Left renal pelvis (tissue), 4 donors: ENCODE measurements around the gene PLIN4. TPM values are rescaled to one million over a fixed set of nuclear protein-coding genes. Genes with fewer than 3 reads are reported as not detected.
"Not testable (repeated sequence)": the region's sequence is repeated elsewhere in the genome, so short reads cannot be mapped to it uniquely, and the experiment has no call there.

Experiments used
- DNase-seq, 4 donors: peaks; one replicate each; pipeline ENCODE4 v3.0.0-alpha.2; 2013; ENCODE audit warnings: low read depth in 4 of 4, low spot score in 3 of 4
- polyA plus RNA-seq, 4 donors: library from polyadenylated mRNA; unstranded; fragments of 120-200 nt; gene quantifications; one replicate each; pipeline ENCODE4 v1.2.1, GENCODE V29; 2013; ENCODE audit not compliant: insufficient read length in 4 of 4

The PLIN4 gene
- polyA plus RNA-seq, 4 donors = 0.43 to 2.1 (median 0.86) TPM

- no peak for DNase-seq
Observed at GRCh38 chr19:4529924-4530522, 11.7 kb upstream of the PLIN4 start.

GRCh38 chr19:4528843-4529242 lies 10.6 kb upstream of the PLIN4 start:
- DNase-seq = no peak

GRCh38 chr19:4527377-4527776 lies 9.1 kb upstream of the PLIN4 start:
- DNase-seq = not testable (repeated sequence)

DNA sequence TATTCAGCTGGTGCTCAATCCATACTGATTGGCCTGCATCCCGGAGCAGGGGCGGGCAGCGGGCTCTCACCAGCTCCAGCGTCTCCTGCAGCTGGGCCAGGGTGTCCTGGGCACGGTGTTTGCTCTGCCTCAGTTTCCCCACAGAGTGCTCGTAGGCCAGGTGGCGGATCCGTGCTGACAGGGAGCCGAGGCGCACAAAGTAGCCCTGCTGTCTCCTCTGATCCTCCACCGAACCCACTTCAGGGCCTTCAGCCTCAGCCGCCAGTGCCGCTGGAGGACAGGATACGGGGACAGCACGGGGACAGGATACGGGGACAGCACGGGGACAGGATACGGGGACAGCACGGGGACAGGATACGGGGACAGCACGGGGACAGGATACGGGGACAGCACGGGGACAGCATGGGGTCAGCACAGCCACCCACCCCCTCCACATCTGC lies 7.3 kb upstream of the PLIN4 start:
- no peak for DNase-seq

GRCh38 chr19:4524808-4525562 lies 6.7 kb upstream of the PLIN4 start:
- DNase-seq = no peak

- no peak for DNase-seq
Observed at GRCh38 chr19:4523306-4524110, 5.2 kb upstream of the PLIN4 start.

DNA sequence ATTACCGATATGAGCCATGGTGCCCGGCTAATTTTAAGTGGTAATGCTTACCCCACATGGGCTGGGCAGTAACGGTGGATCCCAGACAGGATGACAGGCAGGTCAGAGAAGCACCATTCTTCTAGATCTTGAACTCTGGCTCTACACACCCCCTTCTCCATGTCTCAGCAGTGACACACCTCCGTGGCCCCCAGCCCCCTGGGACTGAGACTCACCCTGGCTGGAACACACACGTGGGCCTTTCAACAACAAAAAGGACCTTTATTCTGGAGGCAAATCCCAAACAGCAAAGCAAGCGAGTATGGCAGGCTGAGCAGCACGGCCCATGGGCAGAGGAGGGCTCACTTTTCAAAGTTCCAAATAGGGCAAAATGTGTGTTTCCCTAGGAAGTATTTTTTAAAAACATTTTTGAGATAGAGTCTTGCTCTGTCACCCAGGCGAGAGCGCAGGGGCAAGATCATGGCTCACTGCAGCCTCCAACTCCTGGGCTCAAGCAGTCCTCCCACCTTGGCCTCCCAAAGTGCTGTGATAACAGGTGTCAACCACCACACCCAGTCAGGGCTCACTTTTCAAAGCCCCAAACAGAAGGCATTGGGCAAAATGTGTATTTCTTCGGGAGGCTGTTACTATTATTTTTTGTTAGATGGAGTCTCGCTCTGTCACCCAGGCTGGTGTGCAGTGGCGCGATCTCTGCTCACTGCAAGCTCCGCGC lies 4.2 kb upstream of the PLIN4 start:
- no peak for DNase-seq

DNA sequence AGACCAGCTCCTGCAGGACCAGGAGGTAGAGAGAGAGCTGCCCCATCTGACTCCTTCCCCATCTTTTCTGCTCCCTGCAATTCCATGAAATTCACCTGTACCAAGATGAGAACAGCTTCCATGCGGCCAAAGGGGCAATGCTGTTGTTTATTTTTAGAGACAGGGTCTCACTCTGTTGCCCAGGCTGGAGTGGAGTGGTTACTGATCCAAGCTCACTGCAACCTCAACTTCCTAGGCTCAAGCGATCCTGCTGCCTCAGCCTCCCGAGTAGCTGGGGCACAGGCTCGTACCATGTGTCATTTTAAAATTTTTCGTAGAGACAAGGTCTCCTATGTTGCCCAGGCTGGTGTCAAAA lies 3.6 kb upstream of the PLIN4 start:
- DNase-seq = no peak

DNA sequence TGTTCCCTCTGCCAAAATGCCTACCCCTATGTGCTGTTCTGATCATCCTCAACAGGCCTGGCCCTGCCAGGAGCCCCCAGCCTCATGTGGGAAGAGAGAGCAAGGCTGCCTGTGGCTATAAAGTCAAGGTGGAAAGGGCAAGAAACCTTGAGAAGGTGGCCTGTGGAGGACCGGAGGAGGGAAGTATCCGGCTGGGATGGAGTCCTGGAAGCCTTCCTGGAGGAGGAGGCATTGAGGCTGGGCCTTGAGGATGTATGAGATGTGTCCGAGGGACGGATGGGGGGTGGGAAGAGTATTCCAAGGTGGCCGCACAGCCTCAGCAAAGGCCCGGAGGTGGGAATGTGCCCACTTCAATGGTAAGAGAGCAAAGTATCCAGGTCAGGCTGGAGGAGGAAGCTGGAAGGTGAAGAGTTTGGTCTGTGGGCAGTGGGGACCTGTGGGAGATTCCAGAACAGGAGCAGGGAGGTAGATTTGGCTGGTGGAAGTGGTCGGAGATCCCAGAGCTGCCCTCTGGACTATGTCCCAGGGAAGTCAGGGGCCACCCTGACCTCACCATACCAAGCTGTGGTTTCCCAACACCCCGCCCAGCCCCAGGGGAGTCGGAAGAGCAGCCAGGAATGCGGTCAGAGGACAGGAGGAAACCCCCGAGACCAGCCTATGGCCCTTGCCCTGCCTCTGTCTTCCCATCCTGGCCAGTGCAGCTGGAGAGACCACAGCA lies 3.0 kb upstream of the PLIN4 start:
- DNase-seq = no peak

DNA sequence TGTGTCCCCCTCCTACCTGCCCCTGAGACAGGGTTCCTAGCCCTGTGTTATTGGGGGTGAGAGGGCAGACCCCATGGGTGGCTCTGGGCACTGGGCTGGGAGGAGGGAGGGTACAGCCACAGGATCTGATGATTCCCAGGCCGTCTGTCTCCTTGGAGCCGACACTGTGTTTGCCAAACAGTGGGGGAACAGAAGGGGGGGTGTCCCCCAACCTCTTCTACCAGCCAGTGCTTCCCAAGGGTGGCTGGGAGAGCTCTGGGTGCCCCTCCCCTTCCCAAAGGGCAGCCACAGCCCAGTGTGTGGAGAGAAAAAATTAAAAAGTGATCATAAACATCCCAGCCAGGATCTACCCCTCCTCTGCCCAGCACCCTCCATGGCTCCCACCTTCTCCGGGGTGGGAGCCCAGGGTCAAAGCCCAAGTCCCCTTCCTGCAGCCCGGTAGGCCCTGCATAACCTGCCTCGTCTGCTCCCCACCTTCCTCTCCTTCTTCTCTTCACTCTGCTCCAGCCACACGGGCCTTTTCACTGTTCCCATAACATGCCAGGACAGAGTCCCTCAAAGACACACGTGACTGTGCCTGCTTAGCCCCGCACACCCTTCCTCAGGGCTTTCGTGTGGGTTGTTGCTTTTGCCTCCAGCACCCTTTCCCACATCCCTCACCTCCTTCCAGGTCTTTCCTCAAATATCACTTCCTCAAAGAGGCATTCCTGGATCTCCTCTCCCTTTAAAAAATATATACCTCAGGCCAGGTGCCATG lies 1.4 kb upstream of the PLIN4 start:
- no peak for DNase-seq

DNA sequence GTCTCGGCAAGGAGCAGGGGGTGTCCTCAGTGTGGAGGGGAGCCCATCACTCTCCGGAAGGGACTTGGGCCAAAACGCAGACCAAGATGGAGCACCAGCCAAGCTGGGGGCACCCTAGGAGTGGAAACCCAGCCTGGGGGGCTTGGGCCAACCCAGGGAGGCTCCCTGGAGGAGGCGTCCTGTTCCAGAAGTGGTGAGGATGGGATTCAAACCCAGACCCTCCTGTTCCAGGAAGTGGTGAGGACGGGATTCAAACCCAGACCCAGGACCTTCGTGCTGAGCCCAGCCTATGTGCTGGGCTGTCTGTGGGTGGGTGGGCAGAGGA lies 848 bp upstream of the PLIN4 start:
- no peak for DNase-seq

DNA sequence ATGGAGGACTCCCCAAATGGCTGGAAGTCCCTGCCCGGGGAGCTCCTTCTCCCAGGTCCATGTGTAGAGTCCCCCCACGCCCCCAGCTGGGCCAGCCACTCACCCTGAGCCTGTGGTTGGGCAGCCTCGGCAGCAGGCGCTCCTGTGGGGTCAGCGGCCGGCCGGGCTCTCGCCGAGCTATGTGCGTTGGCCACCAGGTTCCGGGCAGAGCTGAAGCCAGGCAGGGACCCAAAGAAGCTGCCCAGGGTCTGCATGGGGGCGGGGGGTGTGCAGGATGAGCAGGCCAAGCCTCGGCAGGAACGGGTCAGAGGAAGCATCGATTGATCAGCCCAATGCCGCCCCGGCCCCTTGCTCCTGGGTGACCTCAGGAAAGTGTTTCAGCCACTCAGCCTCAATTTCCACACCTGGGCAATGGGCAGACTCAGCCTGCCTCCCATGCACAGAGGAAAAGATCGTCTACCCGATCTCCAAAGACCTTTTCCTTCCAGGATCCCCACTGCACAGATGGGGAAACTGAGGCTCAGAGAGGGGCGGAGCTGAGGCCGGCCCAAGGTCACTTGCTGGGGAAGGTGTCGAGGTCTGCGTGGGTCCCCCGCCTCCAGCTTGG lies 732 bp downstream of the PLIN4 start:
- DNase-seq = no peak

- DNase-seq = no peak
Observed at GRCh38 chr19:4516939-4517300, 1.4 kb downstream of the PLIN4 start.

DNA sequence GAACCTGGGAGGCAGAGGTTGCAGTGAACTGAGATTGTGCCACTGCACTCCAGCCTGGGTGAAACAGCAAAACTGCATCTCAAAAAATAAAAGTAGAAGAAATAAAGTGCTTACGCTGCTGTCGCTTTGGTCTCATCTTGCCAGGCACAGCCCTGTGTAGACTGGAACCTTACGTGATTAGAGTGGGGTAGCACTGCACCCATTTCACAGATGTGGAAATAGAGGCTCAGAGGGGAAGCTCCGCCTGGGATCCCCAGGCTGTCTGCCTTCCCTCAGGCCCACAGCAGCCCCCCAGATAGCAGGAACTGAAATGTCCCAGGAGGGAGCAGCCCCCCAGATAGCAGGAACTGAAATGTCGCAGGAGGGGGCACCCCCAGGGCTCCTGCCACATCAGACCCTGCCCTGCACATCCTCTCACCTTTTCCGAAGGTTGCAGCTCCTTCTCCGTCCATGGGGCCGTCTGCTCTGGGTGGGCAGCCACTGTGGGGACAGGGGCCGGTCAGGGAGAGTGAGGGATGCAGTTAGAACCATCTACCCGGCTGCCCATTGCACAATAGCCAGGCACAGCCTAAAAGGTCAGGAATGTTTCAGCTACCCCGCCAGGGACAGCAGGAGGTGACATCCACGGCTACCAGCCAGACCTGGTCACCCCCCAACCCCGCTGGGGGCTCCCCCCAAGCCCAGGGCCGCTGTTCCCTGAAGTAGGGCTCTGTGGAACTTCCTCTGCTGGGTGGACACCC lies 1.9 kb downstream of the PLIN4 start:
- DNase-seq = no peak

- no peak for DNase-seq
Observed at GRCh38 chr19:4515732-4516131, 2.6 kb downstream of the PLIN4 start.

GRCh38 chr19:4513248-4513647 lies 5.0 kb downstream of the PLIN4 start:
- no peak for DNase-seq

DNA sequence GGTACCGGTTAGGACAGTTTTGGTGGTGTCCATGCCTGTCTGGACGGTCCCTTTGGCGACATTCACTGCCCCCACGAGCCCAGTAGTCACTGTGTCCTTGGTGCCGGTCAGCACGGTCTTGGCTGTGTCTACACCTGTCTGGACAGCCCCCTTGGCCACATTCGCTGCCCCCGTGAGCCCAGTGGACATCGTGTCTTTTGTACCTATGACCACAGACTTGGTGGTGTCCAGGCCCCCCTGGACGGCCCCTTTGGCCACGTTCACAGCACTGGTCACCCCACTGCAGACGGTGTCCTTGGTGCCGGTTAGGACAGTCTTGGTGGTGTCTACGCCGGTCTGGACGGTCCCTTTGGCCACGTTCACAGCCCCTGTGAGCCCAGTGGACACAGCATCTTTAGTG lies 6.2 kb downstream of the PLIN4 start:
- no peak for DNase-seq

DNA sequence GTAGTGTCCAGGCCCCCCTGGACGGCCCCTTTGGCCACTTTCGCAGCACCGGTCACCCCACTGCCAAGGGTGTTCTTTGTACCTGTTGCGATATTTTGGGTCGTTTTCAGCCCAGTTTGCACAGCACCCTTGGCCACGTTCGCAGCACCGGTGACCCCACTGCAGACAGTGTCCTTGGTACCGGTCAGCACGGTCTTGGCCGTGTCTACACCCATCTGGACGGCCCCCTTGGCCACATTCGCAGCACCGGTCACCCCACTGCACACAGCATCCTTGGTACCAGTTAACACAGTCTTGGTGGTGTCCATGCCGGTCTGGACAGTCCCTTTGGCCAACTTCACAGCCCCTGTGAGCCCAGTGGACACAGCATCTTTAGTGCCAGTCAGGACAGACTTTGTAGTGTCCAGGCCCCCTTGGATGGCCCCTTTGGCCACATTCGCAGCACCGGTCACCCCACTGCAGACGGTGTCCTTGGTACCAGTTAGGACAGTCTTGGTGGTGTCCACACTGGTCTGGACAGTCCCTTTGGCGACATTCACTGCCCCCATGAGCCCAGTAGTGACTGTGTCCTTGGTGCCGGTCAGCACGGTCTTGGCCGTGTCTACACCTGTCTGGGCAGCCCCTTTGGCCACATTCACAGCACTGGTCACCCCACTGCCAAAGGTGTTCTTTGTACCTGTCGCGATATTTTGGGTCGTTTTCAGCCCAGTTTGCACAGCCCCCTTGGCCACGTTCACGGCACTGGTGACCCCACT lies 6.8 kb downstream of the PLIN4 start:
- no peak for DNase-seq
